Stomach (tissue), 9 donors: ENCODE results near the gene TBX6. TPM values are rescaled to one million over a fixed set of nuclear protein-coding genes. Genes with fewer than 3 reads are reported as not detected.

ENCODE experiments used
- DNase-seq, 2 donors: peaks; one replicate each; pipeline versions ENCODE4 v3.0.0 to v3.0.0-alpha.2; 2013 to 2019
- H3K27ac ChIP-seq, 5 donors: fragments of 200-600 bp in 4 of 5; sonication (generic) in 4 of 5; one replicate each; pipeline ENCODE4 v1.5.1; 2013 to 2019; ENCODE audit warnings: mild to moderate bottlenecking in 1 of 5, moderate library complexity in 1 of 5
- H3K27me3 ChIP-seq, 3 donors: fragments of 200-600 bp; sonication (generic); one replicate each; pipeline ENCODE4 v1.5.1; 2017 to 2019; ENCODE audit warnings: mixed run types in 1 of 3
- H3K36me3 ChIP-seq, 4 donors: fragments of 200-600 bp; sonication (generic); 1 replicate in 3 of 4; 2 replicates in 1 of 4; pipeline ENCODE4 v1.5.1; 2016 to 2019
- H3K4me1 ChIP-seq, 4 donors: fragments of 200-600 bp; sonication (generic); one replicate each; pipeline ENCODE4 v1.5.1; 2016 to 2019
- H3K4me3 ChIP-seq, 4 donors: fragments of 200-600 bp; sonication (generic) in 3 of 4; one replicate each; pipeline ENCODE4 v1.5.1; 2016 to 2019; ENCODE audit warnings: mild to moderate bottlenecking in 1 of 4
- H3K9me3 ChIP-seq, 4 donors: fragments of 200-600 bp; sonication (generic); one replicate each; pipeline ENCODE4 v1.5.1; 2016 to 2019
- CTCF ChIP-seq, 7 experiments: fragments of 450-650 bp in 4 of 7; fragments of 200-600 bp in 3 of 7; sonication (generic) in 3 of 7; IDR thresholded peaks; one replicate each; pipeline ENCODE4 v1.5.1; 2016 to 2019; ENCODE audit warnings: antibody characterized with exemption in 7 of 7, control low read depth in 2 of 7, mild to moderate bottlenecking in 1 of 7
- EP300 ChIP-seq: sonication (generic); formaldehyde crosslinking; IDR thresholded peaks from one replicate; pipeline ENCODE4 v1.6.1; 2017; ENCODE audit warnings: antibody characterized with exemption
- POLR2A ChIP-seq, 4 donors: fragments of 450-650 bp; IDR thresholded peaks; one replicate each; pipeline ENCODE4 v1.6.1; 2016; ENCODE audit warnings: antibody characterized with exemption in 4 of 4, control low read depth in 2 of 4, mild to moderate bottlenecking in 1 of 4, moderate library complexity in 1 of 4
- POLR2AphosphoS5 ChIP-seq, 3 donors: sonication (generic); formaldehyde crosslinking; IDR thresholded peaks; one replicate each; pipeline ENCODE4 v1.6.1; 2016; ENCODE audit warnings: antibody characterized with exemption in 3 of 3
- WGBS, 5 donors: extraction: QIAGEN DNeasy Blood & Tissue Kit in 3 of 5; methylation state at CpG; one replicate each; pipeline versions ENCODE4 v1.1.5 to v1.1.7; 2013 to 2018; 5-methylcytosine and 5-hydroxymethylcytosine counted together
- intact Hi-C: fragments of 100-400 bp; cut with DNase I; formaldehyde crosslinking; loops from one replicate; pipeline ENCODE4 v1.15.1; 2023; ENCODE audit warnings: low total_unique reads
- polyA plus RNA-seq, 3 donors: library from polyadenylated mRNA; stranded (reverse); fragments of 200-250 nt; gene quantifications; one replicate each; pipeline ENCODE4 v1.2.3, GENCODE V29; 2013
- total RNA-seq, 5 donors: library from RNA; depleted of rRNA; stranded (reverse); fragments of >200 nt; gene quantifications; one replicate each; pipeline versions ENCODE4 v1.1.0 to v1.2.3, GENCODE V29; 2014 to 2016
- donor health status: healthy with polysubstance abuse.
- donor health status: Bipolar disorder and iron deficiency.
- donor health status: healthy.

Gene TBX6
- total and polyA plus RNA-seq, 8 donors = 1.1 to 25.0 (median 2.5) TPM; not detected in 3

- peak overlapping the region in 4 of 5 donors; percentile 93 to 100 (median 98) for H3K27ac ChIP-seq
- peaks cover 55 to 60% (median 58%) of the 10 kb centered on the region in 4 donors for H3K36me3 ChIP-seq
- 56 to 75% (median 63%) methylated on average over 6 of the region's 6 CpGs for WGBS, 5 donors
- no peaks in the 10 kb centered on the region for H3K9me3 ChIP-seq
- H3K4me3 ChIP-seq = peak overlapping the region; percentile 75 to 96 (median 80)
- TF ChIP-seq CTCF (IDR thresholded peaks at IDR 0.05) (no peak), POLR2A (IDR thresholded peaks at IDR 0.05) (no peak), POLR2AphosphoS5 (IDR thresholded peaks at IDR 0.05) (no peak)
- no peaks in the 10 kb centered on the region for H3K27me3 ChIP-seq
- intact Hi-C loops = no loop called here
- DNase-seq = no peak
- peaks cover 49 to 75% (median 61%) of the 10 kb centered on the region in 4 donors for H3K4me1 ChIP-seq
Measured at GRCh38 chr16:30067584-30067916, 24.2 kb downstream of the TBX6 start.

- no peak for TF ChIP-seq CTCF (IDR thresholded peaks at IDR 0.05)
- TF ChIP-seq POLR2A (IDR thresholded peaks at IDR 0.05) = no peak
- no peak for TF ChIP-seq POLR2AphosphoS5 (IDR thresholded peaks at IDR 0.05)
- no peak for TF ChIP-seq EP300
- DNase-seq = peak in 1 of 2 donors; percentile 33
- H3K36me3 ChIP-seq = peaks cover 49 to 54% (median 52%) of the 10 kb centered on the region in 4 donors
- H3K4me1 ChIP-seq = peaks cover 49 to 74% (median 61%) of the 10 kb centered on the region in 4 donors
- intact Hi-C loops = no loop called here
- 28 to 36% (median 32%) methylated on average over 16 to 21 of the region's 21 CpGs for WGBS, 5 donors
- H3K27me3 ChIP-seq = no peaks in the 10 kb centered on the region
- H3K9me3 ChIP-seq = no peaks in the 10 kb centered on the region
- H3K4me3 ChIP-seq = peak overlapping the region; percentile 75 to 96 (median 80)
- peak overlapping the region; percentile 93 to 100 (median 98) for H3K27ac ChIP-seq
Measured at GRCh38 chr16:30066761-30067583, 24.8 kb downstream of the TBX6 start.

GRCh38 chr16:30065943-30066760, 25.6 kb downstream of the TBX6 start:
- TF ChIP-seq POLR2AphosphoS5 (IDR thresholded peaks at IDR 0.05) (no peak), CTCF (IDR thresholded peaks at IDR 0.05) (no peak), POLR2A (IDR thresholded peaks at IDR 0.05) (no peak), EP300 (no peak)
- no peak for DNase-seq
- H3K4me3 ChIP-seq = peak overlapping the region; percentile 75 to 96 (median 80)
- H3K36me3 ChIP-seq = peaks cover 41 to 46% (median 44%) of the 10 kb centered on the region in 4 donors
- H3K27ac ChIP-seq = peak overlapping the region; percentile 93 to 100 (median 98)
- H3K4me1 ChIP-seq = peaks cover 49 to 67% (median 61%) of the 10 kb centered on the region in 4 donors
- intact Hi-C loops = no loop called here
- 0 to 1% (median 0%) methylated on average over 40 to 44 of the region's 44 CpGs for WGBS, 5 donors
- no peaks in the 10 kb centered on the region for H3K9me3 ChIP-seq
- no peaks in the 10 kb centered on the region for H3K27me3 ChIP-seq
